Sciatic nerve (tissue), 2 donors: Measurements from ENCODE around the gene ADAMTS6. TPM values are rescaled to one million over a fixed set of nuclear protein-coding genes. Genes with fewer than 3 reads are reported as not detected.

Source experiments
- ATAC-seq: fragments of 200-7000 bp; cut with Tn5 transposase; one replicate; pipeline ENCODE4 v1.9.1; 2020; ENCODE audit warnings: mild to moderate bottlenecking, moderate library complexity
- DNase-seq: peaks from one replicate; pipeline ENCODE4 v3.0.0-alpha.2; 2020; ENCODE audit warnings: low spot score
- intact Hi-C: fragments of 100-400 bp; cut with DNase I; formaldehyde crosslinking; loops from one replicate; pipeline ENCODE4 v1.14.2; 2022
- total RNA-seq: library from RNA; stranded (reverse); fragmentation: NEBNext Ultra II Directional; extraction: Animal tissue kit (Norgen Biotek cat#: 25700); gene quantifications from one replicate; pipeline ENCODE4 v1.2.1, GENCODE V29; 2021
- donor health status: DM: no; HTN: no; CAD: no.
- donor health status: DM: no; HTN: no; CAD: no.

Gene ADAMTS6
- total RNA-seq, 1 donor from 2014 or later: 3.8 TPM

DNA sequence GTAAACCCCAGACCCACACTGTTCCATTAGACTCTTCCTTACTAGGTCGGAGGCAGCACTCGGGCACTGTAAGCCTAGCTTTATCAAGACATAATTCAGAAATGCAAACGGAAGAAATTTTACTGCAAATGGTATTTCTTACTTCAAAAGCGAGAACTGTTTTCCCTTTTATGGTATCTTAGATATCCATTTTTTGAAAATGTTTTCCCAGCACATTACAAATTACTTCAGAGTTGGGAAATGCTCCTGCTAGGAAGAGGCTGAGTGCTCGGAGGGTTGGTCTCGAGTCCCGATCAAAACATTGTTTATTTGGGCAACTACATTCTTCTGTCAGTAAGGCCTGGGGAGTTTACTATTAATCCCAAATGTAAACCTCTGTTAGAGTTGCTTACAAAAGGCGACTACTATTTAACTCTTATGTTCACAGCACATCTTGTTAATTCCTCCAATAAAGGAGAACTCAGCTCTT lies 380.1 kb downstream of the ADAMTS6 start:
- intact Hi-C loops: no loop called here
- ATAC-seq (peak; percentile 31), DNase-seq (no peak)

DNA sequence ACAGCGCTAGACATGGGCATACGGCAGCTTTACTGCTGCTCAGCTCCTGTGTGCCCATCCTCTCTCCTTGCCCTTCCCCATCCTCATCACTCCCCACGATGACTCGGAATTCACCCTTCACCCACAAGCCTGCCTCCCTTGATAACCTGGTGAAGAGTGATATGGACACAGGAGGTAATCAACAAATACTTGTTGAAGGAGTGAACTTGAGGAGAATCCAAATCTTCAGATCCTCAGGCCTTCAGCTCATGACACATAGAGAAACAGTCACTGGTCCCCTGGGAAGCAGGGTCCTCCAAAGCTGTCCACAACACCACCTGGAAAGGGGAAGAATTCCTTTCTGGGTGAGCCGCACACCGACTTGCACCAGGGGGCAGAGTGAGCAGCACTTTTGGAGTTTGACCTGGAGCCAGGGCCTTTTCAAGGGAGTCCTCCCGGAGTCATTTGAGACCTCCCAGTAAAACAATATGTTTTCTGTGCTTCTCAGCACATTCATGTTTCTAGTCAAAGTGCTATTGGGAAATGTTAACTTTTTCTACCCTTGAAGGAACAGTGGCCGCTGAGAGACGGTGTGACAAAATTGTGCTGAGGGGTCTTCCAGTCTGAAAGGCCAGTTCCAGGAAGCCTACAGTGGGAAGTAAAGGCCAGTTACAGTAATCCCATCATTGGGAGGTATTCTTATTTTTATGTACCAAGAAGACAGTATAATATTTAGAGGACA lies 380.6 kb downstream of the ADAMTS6 start:
- DNase-seq: peak; percentile 82
- peak; percentile 89 for ATAC-seq
- intact Hi-C loops: no loop called here

Other genes with a start within 250 kb of the ADAMTS6 start
- gene CENPK, start 81.2 kb upstream of the ADAMTS6 start, total RNA-seq: 2.1 TPM
- 47.1 TPM for gene PPWD1, start 81.4 kb upstream of the ADAMTS6 start, total RNA-seq
- gene TRIM23, start 142.4 kb upstream of the ADAMTS6 start, total RNA-seq: 28.4 TPM
- 3.1 TPM for gene SHLD3, start 143.1 kb upstream of the ADAMTS6 start, total RNA-seq
- 23.7 TPM for gene TRAPPC13, start 143.1 kb upstream of the ADAMTS6 start, total RNA-seq
- 18.8 TPM for gene SGTB, start 240.2 kb upstream of the ADAMTS6 start, total RNA-seq
- 24.8 TPM for gene NLN, start 240.3 kb upstream of the ADAMTS6 start, total RNA-seq